SK-N-SH (cell line): Measurements from ENCODE around the gene ARID3A.

Experiments
- CHD2 ChIP-seq: fragments of 150-350 bp; IDR thresholded peaks from 2 replicates; pipeline ENCODE4 v1.6.1; 2018; ENCODE audit warnings: low read length; ENCODE audit not compliant: partially characterized antibody
- GATA2 ChIP-seq: sonication (generic); formaldehyde crosslinking; IDR thresholded peaks from 2 replicates; pipeline ENCODE4 v1.5.0; 2020; ENCODE audit warnings: mild to moderate bottlenecking, missing genetic modification reagents
- MXI1 ChIP-seq: IDR thresholded peaks from 2 replicates; pipeline ENCODE4 v1.6.1; 2012; ENCODE audit warnings: mild to moderate bottlenecking, low read depth, low read length, improper control_type of control experiment
- POLR2AphosphoS5 ChIP-seq: IDR thresholded peaks from 2 replicates; pipeline ENCODE4 v1.6.1; 2012; ENCODE audit warnings: low read depth, low read length
- REST ChIP-seq: IDR thresholded peaks from 2 replicates; pipeline ENCODE4 v1.6.1; 2012; ENCODE audit warnings: mild to moderate bottlenecking, low read depth, low read length, moderate library complexity
- SMC3 ChIP-seq: IDR thresholded peaks from 2 replicates; pipeline ENCODE4 v1.6.1; 2012; ENCODE audit warnings: low read depth, low read length, improper control_type of control experiment
- TAF1 ChIP-seq: IDR thresholded peaks from 2 replicates; pipeline ENCODE4 v1.6.1; 2012; ENCODE audit warnings: low read depth, mild to moderate bottlenecking, low read length, moderate library complexity, borderline replicate concordance
- TF ChIP-seq, protein P1 (sequence below): fragments of 200-600 bp; sonication (generic); IDR thresholded peaks from 2 replicates; pipeline ENCODE4 v1.6.1; 2017; ENCODE audit warnings: antibody characterized with exemption, mild to moderate bottlenecking, moderate library complexity

GRCh38 chr19:970695-971094 lies 44.9 kb downstream of the ARID3A start:
- TF ChIP-seq GATA2 (CRISPR knock-in tag) (no peak), POLR2AphosphoS5 (no peak), MXI1 (no peak), REST (no peak), TAF1 (no peak), SMC3 (no peak), CHD2 (no peak)
- TF ChIP-seq, protein P1, sequence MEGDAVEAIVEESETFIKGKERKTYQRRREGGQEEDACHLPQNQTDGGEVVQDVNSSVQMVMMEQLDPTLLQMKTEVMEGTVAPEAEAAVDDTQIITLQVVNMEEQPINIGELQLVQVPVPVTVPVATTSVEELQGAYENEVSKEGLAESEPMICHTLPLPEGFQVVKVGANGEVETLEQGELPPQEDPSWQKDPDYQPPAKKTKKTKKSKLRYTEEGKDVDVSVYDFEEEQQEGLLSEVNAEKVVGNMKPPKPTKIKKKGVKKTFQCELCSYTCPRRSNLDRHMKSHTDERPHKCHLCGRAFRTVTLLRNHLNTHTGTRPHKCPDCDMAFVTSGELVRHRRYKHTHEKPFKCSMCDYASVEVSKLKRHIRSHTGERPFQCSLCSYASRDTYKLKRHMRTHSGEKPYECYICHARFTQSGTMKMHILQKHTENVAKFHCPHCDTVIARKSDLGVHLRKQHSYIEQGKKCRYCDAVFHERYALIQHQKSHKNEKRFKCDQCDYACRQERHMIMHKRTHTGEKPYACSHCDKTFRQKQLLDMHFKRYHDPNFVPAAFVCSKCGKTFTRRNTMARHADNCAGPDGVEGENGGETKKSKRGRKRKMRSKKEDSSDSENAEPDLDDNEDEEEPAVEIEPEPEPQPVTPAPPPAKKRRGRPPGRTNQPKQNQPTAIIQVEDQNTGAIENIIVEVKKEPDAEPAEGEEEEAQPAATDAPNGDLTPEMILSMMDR: peak; percentile 77
